HG03432 (cell line): ENCODE results near the gene ATP8A2.

Source experiments
- ATAC-seq: cut with Tn5 transposase; IDR thresholded peaks from one replicate; pipeline ENCODE4 v1.9.1; 2021; ENCODE audit warnings: mild to moderate bottlenecking, moderate library complexity; ENCODE audit not compliant: unreplicated experiment

The ATP8A2 gene

DNA sequence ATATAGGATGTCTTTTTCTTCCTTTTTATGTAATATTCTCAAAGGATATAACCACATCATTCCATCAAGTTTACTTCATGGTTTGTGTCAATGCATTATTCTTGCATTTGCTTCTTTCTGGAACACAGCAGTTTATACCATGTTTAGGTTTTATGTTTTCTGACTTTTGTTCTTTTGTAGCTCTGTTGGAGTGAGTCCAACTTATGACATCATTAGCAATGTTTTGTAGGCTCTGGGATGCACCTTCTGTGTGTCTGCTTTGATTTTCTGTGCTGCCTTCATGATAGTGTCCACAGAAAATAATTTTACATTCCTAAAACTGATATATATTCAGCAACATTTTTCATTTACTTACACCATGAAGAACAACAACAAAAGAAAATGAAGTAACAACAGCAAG lies 611.1 kb downstream of the ATP8A2 start:
- ATAC-seq, result no peak

DNA sequence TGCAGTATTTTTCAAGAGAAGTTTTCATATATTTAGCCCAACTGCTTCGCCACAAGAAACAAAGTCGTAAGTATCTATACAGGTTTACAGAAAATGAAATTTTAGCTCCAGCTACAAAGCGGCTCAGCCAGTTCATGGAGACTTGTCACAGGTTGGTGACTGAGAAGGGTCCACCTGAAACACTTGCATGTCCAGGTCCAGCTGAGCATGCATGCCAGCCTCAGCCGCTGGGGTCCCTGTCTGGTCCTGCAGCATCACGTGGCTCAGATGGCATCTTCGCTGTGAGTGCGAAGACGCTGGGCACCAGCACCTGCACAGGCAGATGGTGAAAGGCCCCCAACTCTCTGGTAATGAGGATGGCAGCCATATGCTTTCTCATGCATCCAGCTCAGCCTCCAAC lies 616.2 kb downstream of the ATP8A2 start:
- no peak for ATAC-seq

DNA sequence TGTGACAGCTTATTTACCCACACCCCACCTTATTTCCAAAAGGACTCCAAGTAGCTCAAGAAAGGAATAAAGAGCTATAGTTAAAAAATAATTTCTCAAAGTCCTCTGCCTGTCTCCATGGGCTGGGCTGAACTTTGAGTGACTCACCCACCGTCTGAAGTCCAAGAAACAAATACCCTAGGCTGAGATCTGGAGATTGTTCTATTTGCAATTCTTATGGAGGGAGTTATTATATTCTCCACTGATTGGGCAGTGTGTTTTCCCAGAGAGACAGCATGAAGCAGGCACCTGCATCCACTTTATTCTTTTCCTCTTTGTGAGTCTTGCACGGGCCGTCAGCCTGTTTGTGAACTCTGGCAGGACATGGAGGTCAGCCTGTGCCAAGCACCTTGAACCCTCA lies 616.9 kb downstream of the ATP8A2 start:
- no peak for ATAC-seq

DNA sequence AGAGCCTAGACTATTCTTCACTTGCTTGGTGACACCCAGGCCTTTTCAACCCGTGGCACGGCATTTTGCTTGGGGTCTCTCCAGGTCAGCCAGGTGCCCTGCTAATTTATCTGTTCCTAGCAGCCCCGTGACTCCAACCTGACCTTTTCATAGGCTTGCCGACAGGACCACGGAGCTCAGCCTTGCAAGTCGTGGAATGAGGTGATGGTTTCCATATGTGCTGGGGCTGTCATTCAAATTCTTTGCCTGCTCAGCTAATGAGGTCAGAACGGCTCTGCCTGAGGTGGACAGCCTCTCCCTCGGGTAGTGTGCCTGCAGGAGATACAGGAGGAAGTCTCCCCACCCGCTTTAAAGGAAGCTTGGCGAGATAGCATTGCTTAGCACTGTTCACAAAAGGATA lies 619.0 kb downstream of the ATP8A2 start:
- no peak for ATAC-seq

DNA sequence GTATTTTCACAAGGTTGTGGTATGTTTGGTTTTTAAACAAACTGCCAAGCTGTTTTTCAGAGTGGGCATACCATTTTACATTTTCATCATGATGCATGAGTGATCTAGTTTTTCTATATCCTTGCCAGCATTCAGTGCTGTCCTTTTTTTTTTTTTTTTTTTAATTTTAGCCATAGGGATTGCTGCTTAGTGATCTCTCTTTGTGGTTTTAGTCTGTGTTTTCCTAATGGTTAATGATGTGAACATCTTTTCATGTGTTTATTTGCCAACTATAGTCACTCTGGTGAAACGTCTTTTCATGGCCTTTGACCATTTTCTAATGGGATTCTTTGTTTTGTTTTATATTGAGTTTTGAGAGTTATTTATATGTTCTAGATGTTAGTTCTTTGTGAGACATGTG lies 620.3 kb downstream of the ATP8A2 start:
- ATAC-seq, result no peak

DNA sequence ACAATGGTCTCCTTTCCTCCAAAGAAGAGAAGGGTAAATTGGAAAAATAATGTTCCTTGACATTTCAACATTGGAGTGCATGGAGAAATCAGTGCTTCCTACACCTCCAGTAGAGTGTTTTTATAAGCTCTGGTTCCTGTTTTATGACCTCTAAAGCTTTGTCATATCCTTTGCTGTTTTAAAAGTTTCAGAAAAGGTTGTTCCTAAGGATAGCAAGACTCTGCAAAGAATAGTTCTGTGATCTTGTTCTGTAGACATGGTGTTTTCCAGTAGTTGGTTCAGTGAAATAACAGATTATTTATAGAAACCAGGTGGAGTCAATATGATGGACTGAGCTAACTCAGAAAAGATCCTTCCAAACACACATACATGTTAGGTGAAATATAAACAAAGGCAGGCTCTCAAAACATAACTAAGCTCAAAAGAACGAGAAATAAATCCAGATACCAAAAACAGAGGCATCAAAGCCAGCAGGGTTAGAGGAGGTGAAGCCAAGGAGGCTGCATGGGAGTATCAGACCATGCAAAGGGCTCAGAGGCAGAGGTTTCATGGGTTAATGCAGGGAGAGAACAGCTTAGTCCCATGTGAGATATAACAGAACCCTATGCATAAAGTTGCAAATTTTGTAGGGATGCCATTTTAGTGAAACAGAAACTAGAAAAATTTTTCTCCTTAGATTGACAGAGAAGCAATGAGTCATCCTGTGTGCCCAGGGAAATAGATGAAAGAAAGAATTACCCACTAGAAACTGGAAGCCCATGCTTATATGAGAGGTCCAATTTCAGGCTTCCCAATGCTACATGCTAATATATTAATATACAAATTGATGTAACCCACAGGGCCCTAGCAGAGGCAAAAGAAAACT lies 635.7 kb downstream of the ATP8A2 start:
- ATAC-seq, result peak; percentile 48

DNA sequence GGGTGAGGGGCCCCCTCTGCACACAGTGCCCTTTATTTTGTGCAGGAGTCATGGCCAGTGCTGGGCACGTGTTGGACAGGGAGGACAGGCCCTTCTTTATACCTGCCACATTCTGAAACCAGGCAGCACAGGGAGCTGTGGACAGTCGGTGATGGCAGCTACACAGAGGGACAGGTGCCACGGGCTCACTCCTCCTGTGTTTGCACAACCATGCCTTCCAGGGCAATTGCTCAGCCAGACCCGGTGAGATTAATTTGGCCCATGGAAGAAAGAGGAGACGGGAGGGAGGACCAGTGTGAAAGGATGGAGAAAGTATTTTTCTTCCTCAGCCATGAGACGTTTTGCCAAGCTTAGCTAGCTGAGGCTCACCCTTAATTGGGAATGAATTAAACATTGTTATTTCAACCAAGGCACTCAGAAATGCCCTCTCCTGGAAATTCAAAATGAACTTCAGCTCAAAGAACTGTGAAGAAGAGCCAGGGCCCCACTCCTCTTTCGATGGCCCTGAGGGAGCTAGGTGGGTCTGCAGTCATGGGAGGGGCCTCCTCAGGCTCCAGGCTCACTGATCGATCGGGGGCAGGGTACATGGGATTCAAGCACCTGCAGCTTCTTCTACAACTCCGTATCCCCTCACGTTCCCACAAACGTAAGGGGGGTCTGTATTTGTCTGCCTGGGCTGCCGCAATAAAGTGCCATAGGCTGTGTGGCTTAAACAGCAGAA lies 638.9 kb downstream of the ATP8A2 start:
- no peak for ATAC-seq

DNA sequence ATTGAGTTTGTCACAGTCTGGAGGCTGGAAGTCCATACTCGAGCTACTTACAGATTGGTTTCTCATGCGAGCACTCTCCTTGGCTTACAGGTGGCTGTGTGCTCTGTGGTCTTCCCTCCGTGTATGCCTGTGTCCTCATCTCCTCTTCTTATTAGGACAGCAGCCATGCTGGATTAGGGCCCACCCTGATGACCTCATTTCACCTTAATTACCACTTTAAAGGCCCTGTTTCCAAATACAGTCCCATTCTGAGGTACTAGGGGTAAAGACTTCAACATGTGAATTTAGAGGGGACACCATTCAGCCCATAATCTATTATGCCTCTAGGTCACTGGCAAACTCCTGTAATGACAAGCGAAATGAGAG lies 639.4 kb downstream of the ATP8A2 start:
- no peak for ATAC-seq

DNA sequence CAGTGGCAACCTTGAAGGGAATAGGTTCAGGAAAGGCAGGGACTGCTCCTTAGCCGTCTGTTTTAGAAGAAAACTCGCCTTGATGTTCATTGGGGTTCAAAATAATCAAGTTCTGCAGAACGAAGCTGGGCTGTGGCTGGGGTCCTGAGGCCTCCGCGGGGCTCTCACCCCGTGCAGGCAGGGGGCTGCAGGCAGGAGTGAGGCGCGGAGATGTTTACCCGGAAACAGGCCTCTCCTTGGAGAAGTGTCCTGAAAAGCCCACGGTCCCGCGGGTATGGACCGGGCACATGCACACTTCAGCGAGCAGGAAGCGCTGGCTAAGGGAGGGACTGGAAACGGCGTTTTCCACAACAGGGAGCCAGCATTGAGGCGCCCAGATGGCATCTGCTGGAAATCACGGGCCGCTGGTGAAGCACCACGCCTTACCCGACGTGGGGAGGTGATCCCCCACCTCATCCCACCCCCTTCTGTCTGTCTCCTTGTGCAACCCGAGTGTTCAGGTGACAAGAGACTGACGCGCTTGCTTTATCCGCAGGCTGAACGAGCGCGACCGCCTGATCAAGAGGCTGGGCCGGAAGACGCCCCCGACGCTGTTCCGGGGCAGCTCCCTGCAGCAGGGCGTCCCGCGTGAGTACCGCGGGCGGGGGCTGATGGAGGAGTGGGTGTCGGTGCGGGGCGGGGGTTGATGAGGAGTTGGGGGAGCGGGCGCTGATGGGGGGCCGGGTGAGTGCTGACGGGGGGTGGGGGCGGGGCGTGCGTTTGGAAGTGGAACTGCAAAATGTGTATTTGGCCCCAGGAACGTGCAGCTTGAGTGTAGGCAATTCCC lies 640.4 kb downstream of the ATP8A2 start:
- no peak for ATAC-seq

DNA sequence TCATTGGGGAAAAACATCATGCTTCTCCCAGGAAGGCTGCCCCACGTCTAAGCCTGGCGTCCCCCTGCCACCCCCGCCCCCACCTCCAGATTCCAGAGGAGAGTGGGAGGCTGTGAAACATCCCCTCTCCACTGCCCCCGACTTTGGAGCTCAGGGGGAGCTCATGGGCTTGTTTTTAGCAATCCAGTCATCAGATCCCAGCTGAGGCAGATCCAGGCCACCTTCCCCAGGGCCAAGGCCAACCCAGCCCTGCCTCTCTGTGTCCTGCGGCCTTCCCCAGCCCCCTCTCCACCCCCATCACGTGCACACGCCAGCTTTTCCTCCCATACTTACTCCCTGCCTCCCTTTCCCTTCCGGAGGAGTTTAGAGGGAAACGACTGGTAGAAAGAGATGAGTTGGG lies 641.2 kb downstream of the ATP8A2 start:
- no peak for ATAC-seq

DNA sequence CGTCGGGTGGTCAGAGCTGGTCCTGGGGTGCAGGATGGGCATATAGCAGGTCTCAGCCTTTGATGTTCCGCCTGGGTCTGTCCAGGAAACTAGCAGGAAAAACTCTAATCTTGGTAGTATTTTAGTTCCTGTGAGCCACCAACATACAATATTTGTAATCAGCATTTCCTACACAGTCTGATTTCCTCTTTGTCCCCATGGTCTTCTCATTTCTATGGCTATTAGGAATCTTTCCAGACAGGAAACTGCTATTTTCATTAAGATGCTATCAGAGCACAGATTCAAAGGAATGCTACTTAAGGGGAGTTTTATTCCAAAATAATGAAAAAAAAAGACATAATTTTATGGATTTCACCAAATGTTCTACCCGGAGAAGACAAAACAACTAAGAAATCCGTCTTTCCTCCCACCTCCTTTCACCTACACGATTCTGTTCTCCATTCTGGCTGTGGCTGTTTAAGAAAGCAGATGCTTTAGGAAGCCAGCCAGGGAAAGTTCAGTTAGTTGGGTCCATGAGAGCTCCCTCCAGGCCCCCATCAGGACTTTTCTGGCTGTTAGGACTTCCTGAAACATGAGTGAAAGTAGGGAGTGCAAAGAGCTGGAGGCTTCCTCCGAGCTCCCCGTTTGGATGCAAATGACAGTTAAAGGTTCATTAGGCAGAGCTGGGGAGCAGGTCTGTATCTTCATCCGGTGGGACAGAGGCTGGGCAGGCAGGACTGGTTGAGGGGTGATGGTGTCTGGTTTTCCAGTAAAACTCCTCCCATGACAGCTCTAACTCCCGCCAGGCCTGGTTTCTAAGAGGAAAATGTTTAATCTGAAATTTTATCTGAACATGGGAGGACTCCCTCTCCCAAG lies 643.7 kb downstream of the ATP8A2 start:
- no peak for ATAC-seq

DNA sequence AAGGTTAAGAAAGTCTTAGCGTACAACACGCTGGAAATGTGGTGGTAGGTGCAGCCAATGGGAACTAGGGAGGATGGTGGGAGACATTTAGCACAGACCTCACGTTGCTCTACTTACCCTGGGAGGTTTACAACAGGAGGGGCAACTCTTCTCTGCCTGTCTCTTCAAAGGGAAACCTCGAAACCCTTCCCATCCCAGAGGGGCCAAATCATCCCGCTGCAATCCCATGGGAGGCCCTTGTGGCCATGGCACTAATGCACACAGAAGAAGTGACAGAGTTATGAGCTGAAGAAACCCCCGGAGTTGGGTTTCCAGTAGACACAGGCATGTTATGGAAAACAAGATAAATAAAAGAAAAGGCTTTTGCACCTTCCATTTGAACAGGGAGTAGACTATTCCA lies 644.4 kb downstream of the ATP8A2 start:
- ATAC-seq, result no peak

DNA sequence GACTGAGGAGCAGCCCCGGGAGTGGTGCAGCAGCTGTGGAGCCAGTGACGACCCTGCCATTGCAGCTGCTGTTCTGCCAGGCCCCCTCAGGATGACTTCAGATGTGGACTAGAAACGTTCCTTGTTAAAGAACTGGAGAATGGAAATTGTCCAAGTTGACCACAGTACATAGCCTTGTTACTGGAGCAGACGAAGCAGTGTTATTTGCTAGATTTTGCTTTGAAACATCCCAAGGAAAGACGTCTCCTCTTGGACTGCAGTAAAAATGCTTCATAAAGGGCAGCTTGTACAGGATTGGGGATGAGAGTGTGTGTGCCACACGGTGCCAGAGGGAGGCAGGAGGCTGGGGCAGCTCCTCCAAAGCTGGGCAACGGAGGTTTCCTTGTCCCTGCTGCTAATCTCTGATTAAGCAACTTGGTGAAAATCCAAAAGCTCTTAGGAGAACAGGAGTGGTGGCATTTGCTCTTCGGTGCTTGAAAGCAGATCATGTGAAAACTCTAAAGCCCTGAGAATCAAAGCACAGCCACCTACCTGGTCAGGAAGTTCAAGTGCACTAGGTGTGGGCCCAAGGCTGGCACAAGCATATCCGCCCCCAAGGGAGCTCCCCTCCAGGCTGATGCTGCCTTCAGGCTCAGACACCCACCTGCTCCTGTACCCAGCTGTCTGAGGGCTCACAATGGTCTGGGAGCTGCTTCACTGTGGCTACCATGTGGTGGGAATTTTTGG lies 645.6 kb downstream of the ATP8A2 start:
- ATAC-seq, result no peak

DNA sequence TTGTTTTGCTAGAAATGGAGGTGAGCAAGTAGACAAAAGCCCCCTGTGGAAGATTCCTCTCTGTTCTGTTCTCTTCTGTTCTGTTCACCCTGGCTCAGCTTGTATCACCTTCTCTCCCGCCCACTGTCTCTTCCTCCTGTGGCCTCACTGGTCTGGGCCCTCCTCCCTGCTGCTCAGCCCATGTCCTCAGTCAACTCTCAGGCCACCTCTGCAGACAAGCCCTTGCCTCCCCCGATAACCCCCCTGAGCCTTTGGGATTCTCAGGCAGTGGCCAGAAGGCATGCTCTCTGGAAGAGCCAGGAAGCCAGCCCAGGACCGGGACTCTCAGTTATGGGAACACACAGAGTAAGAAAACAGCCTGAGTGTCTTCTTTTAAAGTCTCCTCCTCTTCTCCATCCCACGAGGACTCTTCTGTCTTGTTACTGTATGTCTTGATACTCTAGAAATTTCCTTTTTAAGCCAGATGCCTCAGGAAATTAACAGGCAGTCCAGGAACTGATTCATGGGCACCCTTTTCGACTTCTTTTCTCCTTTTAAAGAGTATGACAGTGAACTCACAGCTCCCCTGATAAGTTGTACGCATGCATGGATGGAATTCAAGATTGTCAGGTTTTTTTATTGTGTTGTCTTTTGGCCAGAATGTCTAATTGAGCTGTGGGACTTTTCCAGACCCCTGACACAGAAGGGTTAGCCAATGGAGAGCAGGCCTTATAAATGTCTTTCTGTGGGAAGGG lies 646.3 kb downstream of the ATP8A2 start:
- ATAC-seq, result no peak

DNA sequence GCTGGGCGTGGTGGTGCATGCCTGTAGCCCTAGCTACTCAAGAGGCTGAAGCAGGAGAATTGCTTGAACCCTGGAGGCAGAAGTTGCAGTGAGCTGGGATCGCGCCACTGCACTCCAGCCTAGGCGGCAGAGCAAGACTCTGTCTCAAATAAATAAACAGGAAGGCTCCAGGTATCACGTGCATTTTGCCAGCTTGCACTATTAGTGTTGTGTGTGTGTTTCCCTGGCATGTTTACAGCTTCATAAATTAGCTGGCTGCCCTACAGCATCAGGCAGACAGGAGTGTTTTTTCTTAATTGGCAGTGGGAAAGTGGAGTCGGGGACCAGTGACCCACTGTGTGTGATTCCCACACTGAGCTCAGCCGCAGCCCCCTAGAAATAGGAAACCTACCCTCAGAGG lies 647.5 kb downstream of the ATP8A2 start:
- no peak for ATAC-seq

DNA sequence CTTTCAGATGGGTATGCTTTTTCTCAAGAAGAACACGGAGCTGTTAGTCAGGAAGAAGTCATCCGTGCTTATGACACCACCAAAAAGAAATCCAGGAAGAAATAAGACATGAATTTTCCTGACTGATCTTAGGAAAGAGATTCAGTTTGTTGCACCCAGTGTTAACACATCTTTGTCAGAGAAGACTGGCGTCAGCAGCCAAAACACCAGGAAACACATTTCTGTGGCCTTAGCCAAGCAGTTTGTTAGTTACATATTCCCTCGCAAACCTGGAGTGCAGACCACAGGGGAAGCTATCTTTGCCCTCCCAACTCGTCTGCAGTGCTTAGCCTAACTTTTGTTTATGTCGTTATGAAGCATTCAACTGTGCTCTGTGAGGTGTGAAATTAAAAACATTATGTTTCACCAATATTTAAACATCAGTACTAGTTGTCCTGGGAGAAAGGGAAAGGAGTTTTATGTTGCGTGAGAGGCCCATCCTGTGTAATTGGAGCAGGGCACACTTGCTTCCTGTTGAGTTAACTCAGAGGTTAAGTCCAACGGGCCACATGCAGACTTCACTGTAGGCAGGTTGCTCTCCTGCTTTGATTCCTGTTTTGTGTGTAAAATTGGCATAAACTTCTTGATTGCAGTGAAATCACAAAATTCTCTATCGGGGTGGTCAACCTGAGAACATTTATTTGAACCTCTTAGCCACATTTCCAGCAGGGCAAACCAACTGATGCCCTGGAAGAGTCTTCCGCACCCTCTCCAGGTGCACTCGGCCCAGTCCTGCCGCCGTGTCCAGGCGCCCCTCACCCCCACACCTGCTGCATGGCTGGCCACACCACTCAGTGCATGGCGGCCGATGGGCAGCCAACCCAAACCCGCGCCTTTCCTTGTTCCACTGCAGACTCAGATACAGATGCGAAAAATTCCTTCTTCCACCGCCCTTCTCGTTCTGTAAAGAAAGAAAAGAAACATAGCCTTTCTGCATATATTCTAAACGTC lies 648.4 kb downstream of the ATP8A2 start:
- ATAC-seq, result no peak

DNA sequence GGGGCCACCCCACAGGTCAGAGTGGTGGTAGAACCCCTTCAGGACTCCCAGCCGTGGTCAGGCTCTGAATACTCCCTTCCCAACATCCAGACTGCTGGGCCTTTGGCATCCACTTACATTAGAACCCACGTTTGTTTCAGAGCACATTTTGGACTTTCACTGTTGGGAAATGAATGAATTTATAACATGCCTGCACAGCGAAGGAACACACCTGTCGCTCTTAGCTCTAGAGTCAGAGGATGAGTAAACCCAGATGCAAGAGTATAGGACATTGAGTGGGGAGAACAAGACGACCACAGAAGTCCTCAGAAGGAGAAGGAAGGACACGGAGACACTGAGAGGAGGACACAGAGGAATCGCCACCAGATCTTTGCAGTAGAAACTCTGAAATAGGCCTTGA lies 649.1 kb downstream of the ATP8A2 start:
- no peak for ATAC-seq

DNA sequence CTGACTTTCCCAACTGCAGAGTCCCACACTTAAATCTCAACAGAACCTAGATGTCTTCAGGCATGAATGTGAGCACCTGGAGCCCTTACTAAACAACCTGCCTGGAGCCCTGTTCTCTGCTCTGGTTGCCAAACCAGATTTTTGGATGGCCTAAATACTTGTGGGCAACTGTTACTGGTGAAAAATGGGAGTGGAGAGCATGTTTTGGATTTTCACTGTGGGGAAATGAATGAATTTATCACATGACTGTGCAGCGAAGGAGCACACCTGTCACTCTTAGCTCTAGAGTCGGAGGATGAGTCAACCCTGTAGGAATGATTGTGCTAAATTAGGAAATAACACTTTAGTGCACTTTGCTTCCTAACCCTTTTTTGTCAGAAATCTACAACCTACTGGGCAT lies 649.7 kb downstream of the ATP8A2 start:
- ATAC-seq, result no peak
